ENCODE measurements around the gene NKX1-1.
"Not testable (repeated sequence)": the region's sequence is repeated elsewhere in the genome, so short reads cannot be mapped to it uniquely, and the experiment has no call there.

The NKX1-1 gene

DNA sequence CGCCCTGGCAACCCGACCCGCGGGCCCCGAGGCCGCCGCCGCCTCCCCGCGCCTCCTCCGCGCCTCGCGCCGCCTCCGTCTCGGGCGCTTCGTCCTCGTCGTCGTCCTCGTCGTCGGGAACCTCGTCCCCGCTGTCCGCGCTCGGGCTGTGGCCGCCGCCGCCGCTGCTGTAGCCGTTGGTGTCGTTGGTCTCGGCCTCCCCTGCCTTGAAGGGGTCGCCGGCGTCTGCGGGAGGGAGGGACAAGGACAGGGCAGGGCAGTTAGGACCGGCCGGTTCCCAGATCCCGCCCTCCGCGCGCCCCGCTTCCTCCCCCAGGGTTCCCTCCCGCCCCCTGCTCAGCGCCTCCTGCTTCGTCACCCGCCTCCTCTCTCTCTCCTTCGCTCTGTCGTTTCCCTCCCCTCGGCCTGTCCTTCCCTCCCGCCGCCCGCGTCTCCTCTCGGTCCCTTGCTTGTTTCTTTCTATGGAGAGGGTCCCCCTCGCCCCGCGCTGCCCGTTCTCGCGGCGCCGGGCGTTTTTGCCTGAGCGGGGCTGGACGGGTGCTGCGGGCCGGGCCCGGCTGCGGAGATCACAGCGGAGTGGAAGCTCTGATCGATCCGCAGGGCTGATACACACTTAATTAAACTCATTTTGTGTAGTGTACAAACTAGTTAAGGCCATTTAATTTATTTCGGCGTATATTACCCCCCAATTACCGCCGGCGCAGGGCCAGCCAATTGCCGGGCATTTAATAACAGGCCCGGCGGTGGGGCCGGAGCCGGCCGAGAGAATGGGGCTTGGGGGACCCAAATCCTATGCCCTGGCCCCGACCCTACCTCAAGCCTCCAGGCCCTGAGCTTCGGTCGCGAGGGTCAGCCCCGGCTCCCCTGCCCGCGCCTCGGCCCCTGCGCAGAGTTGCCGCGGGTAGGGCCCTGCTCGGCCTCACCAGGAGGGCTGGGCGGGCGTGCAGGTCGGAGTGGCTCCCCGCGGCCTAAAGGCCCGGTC is 2.4 kb downstream of the NKX1-1 start:
- no peak for DNase-seq

DNA sequence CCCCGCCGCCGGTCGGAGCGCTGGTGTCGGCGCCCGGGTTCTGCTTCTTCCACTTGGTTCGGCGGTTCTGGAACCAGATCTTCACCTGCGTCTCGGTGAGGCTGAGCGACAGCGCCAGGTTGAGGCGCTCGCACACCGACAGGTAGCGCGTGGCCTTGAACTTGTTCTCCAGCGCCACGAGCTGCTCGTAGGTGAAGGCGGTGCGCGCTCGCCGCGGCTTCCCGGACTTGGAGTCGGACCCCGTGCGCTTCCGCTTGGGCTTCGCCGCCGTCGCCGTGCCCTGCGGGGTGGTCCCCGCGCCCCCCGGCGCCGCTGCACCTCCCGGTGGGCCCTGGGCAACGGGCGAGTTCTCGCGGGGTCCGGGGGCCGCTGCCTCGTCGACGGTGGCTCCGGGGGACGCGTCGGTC is 3.1 kb downstream of the NKX1-1 start:
- no peak for DNase-seq

DNA sequence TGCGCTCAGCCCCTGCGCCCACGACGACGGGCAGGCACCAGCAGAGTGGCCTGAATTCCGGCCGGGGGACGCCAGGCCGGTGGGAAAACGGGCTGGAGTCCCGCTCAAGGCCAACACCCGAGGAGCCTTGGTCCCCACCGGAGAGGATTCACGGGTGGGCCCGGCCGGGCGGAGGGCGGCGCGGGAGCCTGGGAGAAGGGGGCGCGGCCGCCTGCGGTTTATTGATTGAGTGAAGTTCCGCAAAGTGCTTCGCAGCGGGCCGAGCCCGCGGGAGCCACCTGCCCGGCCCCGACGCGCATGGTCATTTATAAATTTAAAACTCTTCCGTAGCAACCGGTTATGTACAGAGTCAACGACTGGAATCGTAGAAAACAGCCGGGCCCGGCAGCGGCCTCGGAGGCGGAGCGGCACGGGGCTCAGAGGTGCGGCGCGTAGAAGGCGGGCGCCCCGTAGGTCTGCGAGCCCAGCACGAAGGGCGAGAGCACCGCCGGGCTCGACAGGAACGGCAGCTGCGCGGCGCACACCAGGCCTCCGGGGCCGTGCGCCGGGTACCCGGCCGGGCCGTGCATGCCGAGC is 3.6 kb downstream of the NKX1-1 start:
- DNase-seq, result no peak

DNA sequence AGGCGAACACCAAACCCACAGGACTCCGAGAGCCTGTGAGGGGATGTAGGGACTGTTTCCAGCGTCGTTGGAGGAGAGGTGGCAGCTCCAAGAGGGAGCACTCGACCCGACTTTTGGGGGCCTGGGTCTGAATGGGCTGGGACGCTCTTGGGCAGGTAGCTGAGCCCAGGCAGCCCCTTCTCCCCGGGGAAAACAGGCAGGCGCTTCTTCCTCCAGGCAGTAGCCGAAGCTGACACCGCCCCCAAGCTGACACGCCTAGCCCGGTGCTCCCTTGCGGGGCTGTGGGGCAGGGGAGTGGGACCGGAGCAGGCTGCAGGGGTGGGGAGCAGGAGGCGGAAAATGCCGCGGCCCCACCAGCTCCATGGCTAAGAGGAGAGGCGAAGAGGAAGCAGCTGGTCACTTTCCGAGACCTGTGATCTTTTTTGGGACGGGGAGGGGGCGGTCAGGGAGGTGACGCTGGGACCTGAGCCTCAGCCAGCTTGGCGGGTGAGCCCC is 4.2 kb downstream of the NKX1-1 start:
- DNase-seq, result no peak

DNA sequence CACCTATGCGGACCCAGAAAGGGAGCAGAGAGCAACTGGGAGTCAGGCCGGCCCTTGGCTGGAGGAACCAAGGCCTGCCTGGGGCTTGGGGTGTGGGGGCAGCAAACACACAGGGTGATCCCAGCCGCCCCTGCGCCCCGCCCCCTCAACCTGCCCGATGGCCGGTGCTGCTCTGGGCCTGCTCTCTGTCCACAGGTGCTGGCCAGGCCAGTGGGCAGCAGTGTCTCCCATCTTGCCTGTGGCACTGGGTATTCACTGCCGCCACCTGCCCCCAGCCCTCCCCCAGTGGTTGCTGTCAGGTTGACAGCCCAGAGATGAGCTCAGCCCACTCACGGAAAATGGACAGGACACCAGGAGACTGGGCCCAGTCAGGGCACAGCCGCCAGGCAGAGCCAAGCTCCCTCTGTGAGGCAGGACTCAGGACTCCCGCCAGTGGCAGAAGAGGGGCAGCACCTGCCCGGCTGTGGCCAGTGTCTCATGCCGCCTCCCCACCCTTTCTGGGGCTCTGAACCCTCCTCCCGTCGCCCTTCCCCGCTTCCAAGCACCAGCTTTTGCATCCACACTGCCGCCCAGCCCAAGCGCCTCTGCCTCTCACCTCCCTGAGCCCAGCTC is 4.7 kb downstream of the NKX1-1 start:
- no peak for DNase-seq

DNA sequence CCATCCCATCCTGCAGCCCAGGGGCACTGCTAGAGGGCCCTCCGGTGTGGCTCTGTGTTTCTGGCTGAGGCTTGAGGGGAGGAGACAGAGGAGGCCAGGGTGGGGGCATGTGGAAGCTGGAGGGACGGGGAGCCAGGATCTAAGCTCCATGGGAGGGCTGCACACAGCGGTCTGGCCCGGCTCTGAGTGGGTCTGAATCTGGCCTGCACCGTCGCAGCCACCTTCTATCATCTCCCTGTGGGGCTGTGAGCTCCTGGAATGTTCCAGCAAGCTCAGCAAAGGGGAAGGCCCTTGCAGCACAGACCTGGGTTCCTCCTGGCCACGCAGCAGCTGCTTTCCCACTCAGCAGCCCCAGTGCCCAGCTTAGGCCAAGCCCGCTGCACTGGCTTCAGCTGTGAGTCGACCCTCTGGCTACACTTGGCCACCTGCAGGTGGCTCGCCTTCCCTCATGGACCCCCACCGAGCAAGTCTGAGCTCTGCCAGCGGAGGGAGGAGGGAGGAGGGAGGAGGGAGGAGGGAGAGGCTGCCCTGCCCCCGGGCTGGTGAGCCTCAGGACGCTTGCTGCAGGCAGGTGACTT is 5.3 kb downstream of the NKX1-1 start:
- no peak for DNase-seq

DNA sequence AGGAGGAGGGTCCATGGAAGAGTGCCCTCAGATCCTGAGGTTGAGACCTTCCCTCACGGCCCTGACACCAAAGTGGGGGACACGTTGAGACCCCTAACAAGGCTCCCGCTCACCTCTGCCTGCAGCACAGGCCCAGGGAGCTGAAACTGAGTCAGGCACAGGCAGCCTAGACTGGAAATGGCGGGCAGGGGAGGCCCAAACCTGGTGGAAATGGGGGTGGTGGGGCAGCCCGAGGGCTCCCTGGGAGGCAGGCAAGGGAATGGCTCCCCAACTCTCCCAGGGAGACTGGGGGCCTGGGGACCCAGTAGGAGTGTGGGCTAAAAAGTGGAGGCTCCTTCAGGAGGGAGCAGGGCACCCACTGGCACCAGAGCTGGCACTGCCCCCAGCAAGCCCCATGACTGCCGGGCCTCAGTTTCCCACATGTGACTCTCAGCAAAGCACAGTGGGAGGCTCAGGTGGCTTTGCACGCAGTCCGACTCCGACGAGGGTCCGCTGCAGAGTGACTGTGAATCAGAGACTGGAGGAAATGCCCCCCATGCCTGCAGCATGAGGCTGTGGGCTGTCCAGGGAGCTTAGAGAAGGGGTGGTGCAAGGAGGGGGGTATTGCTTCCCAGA is 5.9 kb downstream of the NKX1-1 start:
- DNase-seq, result no peak

DNA sequence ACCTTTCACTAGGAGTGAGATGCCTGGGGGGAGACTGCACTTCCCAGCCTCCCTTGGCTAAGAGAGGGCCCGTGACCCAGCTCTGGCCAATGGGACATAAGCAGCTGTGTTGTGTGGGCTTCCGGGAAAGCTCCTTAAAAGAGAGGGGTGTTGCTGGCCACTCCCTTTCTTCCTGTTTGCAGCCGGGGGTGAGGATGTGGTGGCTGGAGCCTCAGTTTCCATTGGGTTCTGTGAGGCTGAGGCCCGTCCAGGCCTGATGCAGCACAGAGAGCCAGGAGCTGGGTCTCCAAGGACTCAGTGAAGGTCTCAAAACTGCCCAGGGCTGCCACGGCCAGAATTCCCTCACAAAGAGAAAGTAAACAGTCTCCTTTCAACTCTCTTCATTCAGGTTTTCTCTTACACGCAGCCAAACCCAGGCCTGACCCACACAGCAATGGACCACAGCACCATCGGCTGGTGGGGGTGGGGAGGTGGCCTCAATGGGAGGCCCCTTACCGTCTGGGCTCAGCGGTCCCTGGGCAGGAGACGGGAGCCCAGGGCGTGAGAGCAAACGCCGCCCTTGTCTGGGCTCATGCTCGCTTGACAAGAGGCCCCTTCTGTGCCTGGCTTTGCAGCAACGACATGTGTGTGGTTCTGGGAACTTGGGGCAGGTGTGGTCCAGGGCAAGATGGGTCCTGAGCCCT is 6.6 kb downstream of the NKX1-1 start:
- no peak for DNase-seq

DNA sequence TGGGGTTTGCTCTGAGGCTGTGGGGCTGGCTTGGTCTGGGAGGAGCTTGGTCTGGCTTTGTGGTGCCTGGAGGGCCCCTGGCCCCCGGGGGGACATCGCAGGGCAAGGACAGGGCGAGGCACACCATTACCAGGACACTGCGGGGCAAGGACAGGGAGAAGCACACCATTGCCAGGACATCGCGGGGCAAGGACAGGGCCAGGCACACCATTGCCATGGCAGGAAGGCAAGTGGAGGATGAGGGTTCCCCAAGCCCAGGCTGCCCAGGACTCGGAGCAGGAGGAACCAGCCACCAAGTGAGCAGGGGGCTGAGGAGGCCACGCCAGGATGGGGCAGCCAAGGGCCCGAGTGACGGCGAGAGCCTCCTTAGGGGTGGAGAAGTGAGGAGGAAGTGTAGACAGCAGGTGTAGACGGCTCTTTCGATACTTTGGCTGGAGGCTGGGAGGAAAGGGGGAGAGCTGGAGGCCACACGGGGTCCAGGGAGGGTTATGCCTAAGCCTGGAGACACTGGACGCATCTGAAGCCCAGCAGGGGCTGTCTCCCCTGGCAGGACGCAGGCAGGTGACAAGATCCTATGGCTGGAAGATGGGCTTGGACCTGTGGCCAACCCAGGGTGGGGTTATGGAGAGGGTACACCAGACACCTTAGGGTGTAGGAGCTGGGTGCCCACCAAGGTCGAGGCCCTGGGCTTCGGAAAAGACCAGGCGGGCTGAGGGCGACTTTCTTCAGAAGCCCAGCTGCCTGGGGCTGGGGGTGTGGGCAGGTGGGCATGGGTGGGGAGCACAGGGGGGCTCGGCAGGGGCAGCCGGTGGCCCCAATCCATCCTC is 7.3 kb downstream of the NKX1-1 start:
- DNase-seq, result no peak

DNA sequence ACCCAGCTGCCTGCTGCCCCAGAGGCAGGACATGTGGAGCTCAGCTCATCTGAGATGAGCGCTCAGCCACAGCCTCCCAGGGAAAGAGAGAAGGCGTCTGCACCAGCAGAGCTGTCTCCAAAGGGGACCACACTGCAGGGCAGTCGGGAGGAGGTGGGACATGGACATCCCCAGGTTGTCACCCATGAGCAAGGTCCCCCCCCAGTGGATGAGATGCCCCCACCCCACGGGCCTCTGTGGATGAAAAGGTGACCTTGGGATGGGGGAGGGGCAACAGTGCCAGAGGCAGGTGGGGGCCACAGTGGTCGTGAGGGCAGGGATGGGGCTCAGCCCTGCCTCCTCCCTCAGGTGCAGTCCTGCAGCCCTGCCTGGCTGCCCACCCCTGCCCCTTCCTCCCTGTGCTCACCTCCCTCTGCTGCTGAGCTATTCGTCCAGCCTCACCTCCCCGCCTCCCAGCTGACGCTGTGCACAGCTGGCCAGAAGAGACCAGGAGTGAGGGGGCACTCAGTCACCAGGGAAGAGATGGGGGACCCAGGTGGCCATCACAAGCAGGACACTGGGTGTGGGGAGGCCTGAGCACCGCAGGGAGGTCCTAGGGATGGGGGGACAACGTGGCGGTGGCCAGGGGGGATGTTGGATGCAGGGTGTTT is 9.3 kb downstream of the NKX1-1 start:
- DNase-seq, result no peak

DNA sequence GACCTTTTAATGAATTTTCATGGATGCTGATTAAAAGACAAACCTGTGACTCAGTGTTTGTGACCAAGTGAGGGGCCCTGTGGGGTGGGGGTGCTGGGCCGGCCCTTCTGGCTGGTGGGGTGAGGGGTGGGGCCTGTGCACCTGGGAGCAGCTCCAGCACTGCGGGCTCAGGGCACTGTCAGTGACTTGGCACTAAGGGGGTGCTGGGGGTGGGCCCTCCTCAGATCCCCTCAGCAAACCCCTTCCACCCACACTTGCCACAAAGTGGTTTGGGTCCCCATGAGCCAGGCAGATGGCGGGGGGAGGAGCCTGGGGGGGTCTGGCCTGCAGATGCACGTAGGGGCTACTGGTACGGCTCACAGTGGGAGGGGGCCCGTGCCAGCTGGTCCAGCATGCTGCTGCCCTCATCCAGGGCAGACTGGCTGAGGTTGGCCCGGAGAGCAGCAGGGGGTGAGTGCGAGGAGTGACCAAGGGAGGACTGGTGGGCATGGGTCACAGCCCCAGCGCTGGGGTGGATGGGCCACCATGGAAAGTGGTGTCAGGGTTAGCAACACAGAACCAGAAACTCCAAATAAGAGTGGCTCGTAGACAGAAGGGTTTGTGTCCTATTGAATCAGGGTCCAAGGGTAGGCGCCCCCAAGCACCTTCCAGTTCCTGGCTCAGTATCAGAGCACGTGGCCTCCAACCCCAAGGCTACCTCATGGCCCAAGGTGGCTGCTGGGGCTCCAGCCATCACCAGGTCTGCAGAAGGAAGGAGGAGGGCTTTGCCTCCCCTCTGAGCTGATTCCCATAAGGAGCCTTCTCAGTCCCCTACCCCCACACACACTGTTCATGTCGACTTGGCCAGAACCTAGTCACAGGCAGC is 10.1 kb downstream of the NKX1-1 start:
- DNase-seq, result no peak

DNA sequence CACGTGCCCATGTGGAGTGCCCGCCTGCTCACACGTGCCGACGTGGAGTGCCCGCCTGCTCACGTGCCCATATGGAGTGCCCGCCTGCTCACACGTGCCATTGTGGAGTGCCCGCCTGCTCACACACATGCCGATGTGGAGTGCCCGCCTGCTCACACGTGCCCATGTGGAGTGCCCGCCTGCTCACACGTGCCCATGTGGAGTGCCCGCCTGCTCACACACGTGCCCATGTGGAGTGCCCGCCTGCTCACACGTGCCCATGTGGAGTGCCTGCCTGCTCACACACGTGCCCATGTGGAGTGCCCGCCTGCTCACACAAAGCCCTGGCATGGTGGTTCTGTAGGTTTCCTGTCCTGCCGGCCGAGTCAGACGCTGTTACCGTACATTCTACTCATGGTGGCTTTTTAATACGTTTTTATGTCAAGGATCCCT is 10.8 kb downstream of the NKX1-1 start:
- DNase-seq, result not testable (repeated sequence)

DNA sequence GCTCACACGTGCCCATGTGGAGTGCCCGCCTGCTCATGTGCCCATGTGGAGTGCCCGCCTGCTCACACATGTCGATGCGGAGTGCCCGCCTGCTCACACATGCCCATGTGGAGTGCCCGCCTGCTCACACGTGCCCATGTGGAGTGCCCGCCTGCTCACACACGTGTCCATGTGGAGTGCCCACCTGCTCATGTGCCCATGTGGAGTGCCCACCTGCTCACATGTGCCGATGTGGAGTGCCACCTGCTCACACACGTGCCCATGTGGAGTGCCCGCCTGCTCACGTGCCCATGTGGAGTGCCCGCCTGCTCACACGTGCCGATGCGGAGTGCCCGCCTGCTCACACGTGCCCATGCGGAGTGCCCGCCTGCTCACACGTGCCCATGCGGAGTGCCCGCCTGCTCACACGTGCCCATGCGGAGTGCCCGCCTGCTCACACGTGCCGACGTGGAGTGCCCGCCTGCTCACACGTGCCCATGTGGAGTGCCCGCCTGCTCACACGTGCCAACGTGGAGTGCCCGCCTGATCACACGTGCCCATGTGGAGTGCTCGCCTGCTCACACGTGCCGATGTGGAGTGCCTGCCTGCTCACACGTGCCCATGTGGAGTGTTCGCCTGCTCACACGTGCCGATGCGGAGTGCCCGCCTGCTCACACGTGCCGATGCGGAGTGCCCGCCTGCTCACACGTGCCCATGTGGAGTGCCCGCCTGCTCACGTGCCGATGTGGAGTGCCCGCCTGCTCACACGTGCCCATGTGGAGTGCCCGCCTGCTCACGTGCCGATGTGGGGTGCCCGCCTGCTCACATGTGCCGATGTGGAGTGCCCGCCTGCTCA is 11.5 kb downstream of the NKX1-1 start:
- not testable (repeated sequence) for DNase-seq

DNA sequence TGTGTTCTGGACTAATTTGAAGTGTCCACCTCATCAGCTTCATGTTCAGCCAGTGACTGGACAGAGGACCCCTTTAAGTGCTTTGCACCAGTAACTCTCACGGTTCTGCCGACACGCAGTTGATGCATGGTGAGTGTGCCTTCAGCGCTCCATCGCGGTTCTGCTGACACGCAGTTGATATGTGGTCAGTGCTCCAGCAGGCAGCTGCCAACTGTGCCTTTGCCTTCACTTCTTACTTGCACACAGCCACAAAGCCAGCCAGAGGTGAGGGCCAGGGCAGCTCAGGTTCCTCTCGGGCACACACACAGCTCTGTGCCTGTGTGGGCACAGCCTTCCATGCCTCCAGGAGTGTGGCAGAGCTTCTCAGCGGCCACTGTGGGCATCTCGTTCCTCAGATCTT is 12.4 kb downstream of the NKX1-1 start:
- DNase-seq, result no peak

DNA sequence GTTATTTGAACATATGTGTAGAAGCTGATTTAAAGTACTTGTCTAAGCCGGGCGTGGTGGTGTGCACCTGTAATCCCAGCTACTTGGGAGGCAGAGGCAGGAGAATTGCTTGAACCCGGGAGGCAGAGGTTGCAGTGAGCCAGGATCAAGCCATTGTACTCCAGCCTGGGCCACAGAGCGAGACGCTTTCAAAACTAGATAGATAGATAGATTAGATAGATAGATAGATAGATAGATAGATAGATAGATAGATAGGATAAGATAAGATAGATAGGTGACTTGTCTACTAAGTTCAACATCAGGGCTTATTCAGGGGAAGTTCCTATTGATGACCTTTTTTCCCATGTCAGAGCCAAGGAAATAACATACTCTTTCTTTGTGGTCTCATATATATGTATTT is 12.9 kb downstream of the NKX1-1 start:
- not testable (repeated sequence) for DNase-seq

DNA sequence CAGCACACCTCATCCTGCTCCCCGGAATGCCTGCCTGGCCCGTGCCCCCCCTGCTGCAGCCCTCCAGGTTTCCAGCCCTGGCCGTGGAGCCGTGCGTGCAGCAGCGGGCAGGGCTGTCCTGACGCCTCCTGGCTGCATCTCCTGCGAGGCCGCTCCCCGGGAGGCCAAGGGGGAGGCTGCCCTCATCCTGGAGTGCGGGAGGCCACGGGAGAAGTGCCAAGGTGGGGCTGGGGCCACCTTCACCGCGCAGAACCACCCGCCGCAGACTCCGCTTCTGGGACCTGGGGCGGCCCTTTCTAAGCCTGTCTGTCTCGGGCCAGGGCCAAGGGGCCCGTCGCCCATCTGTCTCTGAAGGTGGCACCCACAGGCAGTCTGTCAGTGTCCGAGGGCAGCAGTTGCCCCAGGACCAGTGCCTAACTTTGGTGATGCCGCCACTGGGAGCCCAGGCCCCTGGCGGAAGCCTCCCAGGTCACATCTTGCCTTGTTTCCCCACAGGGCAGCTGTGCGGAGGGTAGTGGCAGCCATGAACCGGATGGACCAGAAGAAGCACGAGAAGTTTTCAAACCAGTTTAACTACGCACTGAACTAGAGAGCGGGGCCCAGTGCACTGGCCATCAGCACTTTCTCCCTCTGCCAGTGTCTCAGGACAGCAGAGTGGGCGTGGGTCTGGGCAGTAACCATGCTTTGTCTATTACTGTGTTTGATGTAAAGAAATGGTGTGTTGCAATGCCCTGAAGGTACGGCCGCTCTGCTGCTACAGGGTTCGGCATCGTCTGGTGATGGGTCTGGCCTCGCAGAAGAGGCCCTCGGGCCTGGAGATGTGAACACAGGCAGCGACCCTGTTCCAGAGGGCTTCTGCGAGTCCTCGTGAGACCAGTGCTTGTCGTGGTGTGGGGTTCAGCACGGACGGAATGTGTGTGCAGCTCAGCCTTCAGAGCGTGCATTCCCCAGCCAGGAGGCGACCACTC is 20.6 kb downstream of the NKX1-1 start:
- DNase-seq, result no peak

DNA sequence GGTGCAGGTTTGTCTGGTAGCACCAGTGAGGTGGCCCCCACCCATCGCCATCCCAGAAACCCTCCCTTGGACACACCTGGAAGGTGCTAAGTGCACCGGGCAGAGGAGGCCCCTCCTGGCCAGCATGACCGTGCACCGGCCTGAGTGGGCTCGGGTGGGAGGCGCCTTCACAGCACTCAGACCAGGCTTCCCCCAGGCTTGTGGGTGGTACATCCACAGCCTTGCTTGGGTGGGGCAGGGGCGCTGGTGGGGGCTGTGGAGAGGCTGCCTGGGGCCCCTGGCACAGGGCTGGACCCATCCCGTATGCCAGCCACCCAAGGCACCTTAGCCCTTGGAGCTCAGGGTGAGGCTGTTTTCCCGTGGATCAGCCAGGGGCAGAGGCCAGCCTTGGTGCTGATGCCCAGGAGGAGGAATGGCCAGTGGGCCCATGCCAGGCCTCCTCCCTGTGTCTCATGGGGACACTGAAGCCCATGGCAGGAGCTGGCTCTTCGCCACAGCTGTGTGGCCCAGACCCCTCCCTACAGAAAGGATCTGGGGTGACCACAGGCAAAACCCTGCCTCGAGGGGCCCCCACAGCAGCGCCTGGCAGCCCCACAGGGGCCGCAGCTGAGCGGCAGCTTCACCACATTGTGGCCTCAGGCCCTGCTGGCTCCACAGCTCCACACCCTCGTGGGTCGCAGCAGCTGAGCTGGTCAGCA is 21.4 kb downstream of the NKX1-1 start:
- DNase-seq, result no peak
